K562 (cell line): Measurements from ENCODE around the gene MSRB3. TPM values are rescaled to one million over a fixed set of nuclear protein-coding genes. Genes with fewer than 3 reads are reported as not detected.

Experiments used
- ATAC-seq: fragments of 200-7000 bp; cut with Tn5 transposase; 3 replicates; pipeline ENCODE4 v1.9.1; 2020; ENCODE audit warnings: moderate library complexity
- BruUV-seq: library from RNA; stranded (reverse); fragments of 400-500 nt; replicated peaks from 2 replicates; lab custom pipeline; 2021; lab: Mats Ljungman, UMichigan
- CTCF ChIA-PET: fragments of 300-600 bp; formaldehyde crosslinking; extraction: SDS; loops from one replicate; lab custom pipeline; 2021; ENCODE audit warnings: low intra/inter-chr PET ratio; lab: Yijun Ruan, JAX
- POLR2A ChIA-PET: fragments of 300-600, 350-650 bp; sonication (Branson Sonifier 250); formaldehyde crosslinking; extraction: SDS; loops from one replicate; lab custom pipeline; 2021; ENCODE audit warnings: antibody characterized with exemption, inconsistent platforms; lab: Yijun Ruan, JAX
- DNase-seq, 4 experiments: peaks; one replicate each; pipeline versions ENCODE4 v3.0.0 to v3.0.0-alpha.2; 2011 to 2018; ENCODE audit warnings: low spot score in 3 of 4, mixed read lengths in 3 of 4; ENCODE audit errors: extremely low read depth in 1 of 4
- FAIRE-seq: peaks from 2 replicates; lab custom pipeline; 2011; peaks lifted over from hg19 to GRCh38; lab: Jason Lieb, UNC
- H2AFZ ChIP-seq: 2 replicates; pipeline ENCODE4 v1.6.0; 2011; ENCODE audit warnings: low read depth, low read length, control low read depth, inconsistent platforms
- H3K27ac ChIP-seq: fragments of 200-600 bp; 3 replicates; pipeline ENCODE4 v1.8.0; 2011; ENCODE audit warnings: low read depth, mild to moderate bottlenecking, control low read depth, inconsistent platforms, low read length, moderate library complexity, mixed read lengths; ENCODE audit errors: extremely low read depth
- H3K27me3 ChIP-seq, 2 experiments: fragments of 300-600 bp in 1 of 2; 2 replicates in 1 of 2; 3 replicates in 1 of 2; pipeline versions ENCODE4 v1.6.0 to v1.8.0; 2011; ENCODE audit warnings: inconsistent platforms in 2 of 2, low read length in 2 of 2, mild to moderate bottlenecking in 1 of 2, mixed read lengths in 1 of 2, moderate library complexity in 1 of 2; ENCODE audit not compliant: control insufficient read depth in 2 of 2, insufficient read depth in 2 of 2
- H3K36me3 ChIP-seq: fragments of 300-600 bp; 3 replicates; pipeline ENCODE4 v1.8.0; 2011; ENCODE audit warnings: mild to moderate bottlenecking, low read length, inconsistent platforms; ENCODE audit not compliant: control insufficient read depth, insufficient read depth
- H3K4me1 ChIP-seq, 2 experiments: fragments of 200-600 bp in 1 of 2; replicated peaks in 1 of 2; 2 replicates in 1 of 2; 3 replicates in 1 of 2; pipeline versions ENCODE4 v1.5.1 to v1.8.0; 2011; ENCODE audit warnings: inconsistent platforms in 2 of 2, low read length in 2 of 2, mild to moderate bottlenecking in 1 of 2, mixed read lengths in 1 of 2, moderate library complexity in 1 of 2; ENCODE audit not compliant: control insufficient read depth in 2 of 2, insufficient read depth in 2 of 2
- H3K4me2 ChIP-seq: 2 replicates; pipeline ENCODE4 v1.6.1; 2011; ENCODE audit warnings: low read length, control low read depth, inconsistent platforms, mixed read lengths; ENCODE audit not compliant: insufficient read depth
- H3K4me3 ChIP-seq: fragments of 200-600 bp; sonication (generic), shearing (Covaris generic); 2 replicates; pipeline ENCODE4 v1.5.1; 2016; ENCODE audit warnings: control low read depth, inconsistent platforms
- H3K79me2 ChIP-seq: fragments of 200-600 bp; 3 replicates; pipeline ENCODE4 v1.8.0; 2011; ENCODE audit warnings: low read length, inconsistent platforms; ENCODE audit not compliant: control insufficient read depth, insufficient read depth
- H3K9ac ChIP-seq, 2 experiments: 2 replicates each; pipeline versions ENCODE4 v1.6.0 to v1.6.1; 2011; ENCODE audit warnings: low read depth in 2 of 2, low read length in 2 of 2, control low read depth in 1 of 2, inconsistent platforms in 1 of 2, mild to moderate bottlenecking in 1 of 2, mixed read lengths in 1 of 2; ENCODE audit not compliant: insufficient read depth in 1 of 2
- H3K9me1 ChIP-seq: one replicate; pipeline ENCODE4 v1.6.0; 2011; ENCODE audit warnings: inconsistent platforms, mild to moderate bottlenecking, low read length, moderate library complexity; ENCODE audit not compliant: control insufficient read depth, insufficient read depth
- H3K9me3 ChIP-seq: replicated peaks from 2 replicates; pipeline ENCODE4 v1.5.1; 2011; ENCODE audit warnings: low read depth, low read length, inconsistent platforms; ENCODE audit not compliant: control insufficient read depth, insufficient read depth
- H4K20me1 ChIP-seq: replicated peaks from 2 replicates; pipeline ENCODE4 v1.6.1; 2011; ENCODE audit warnings: low read length, inconsistent platforms, mixed read lengths; ENCODE audit not compliant: control insufficient read depth, insufficient read depth
- CTCF ChIP-seq, 3 experiments: IDR thresholded peaks in 2 of 3; conservative IDR thresholded peaks in 1 of 3; 2 replicates each; pipeline ENCODE4 v1.5.1; 2011 to 2012; ENCODE audit warnings: low read length in 3 of 3, mild to moderate bottlenecking in 3 of 3, control low read depth in 2 of 3, improper control_type of control experiment in 1 of 3, inconsistent platforms in 1 of 3, low read depth in 1 of 3, mixed read lengths in 1 of 3, moderate library complexity in 1 of 3; ENCODE audit not compliant: insufficient read depth in 2 of 3
- GABPA ChIP-seq: fragments of 200-800 bp; sonication (Bioruptor generic); conservative IDR thresholded peaks from 2 replicates; pipeline ENCODE4 v1.6.1; 2016; ENCODE audit warnings: low read depth, missing genetic modification characterization, missing compliant biosample characterization
- HLTF ChIP-seq: fragments of 450-650 bp; IDR thresholded peaks from 2 replicates; pipeline ENCODE4 v1.6.1; 2016
- KLF16 ChIP-seq: IDR thresholded peaks from 2 replicates; pipeline ENCODE4 v1.6.1; 2016; ENCODE audit warnings: antibody characterized with exemption
- NCOA1 ChIP-seq: fragments of 450-650 bp; IDR thresholded peaks from 2 replicates; pipeline ENCODE4 v1.6.1; 2016; ENCODE audit warnings: low read depth
- NCOA2 ChIP-seq, 2 experiments: fragments of 450-650 bp; IDR thresholded peaks; 2 replicates each; pipeline ENCODE4 v1.6.1; 2018; ENCODE audit warnings: mild to moderate bottlenecking in 2 of 2, moderate library complexity in 1 of 2; ENCODE audit not compliant: partially characterized antibody in 2 of 2
- RBM14 ChIP-seq: fragments of 200-400 bp; formaldehyde crosslinking; IDR thresholded peaks from 2 replicates; pipeline ENCODE4 v1.6.1; 2018; ENCODE audit warnings: low read depth, mild to moderate bottlenecking, low read length, moderate library complexity, borderline replicate concordance; ENCODE audit not compliant: insufficient read depth
- RBM17 ChIP-seq: fragments of 200-400 bp; formaldehyde crosslinking; IDR thresholded peaks from 2 replicates; pipeline ENCODE4 v1.6.1; 2017; ENCODE audit warnings: low read depth, mild to moderate bottlenecking, low read length, borderline replicate concordance
- RBM22 ChIP-seq: fragments of 200-400 bp; formaldehyde crosslinking; IDR thresholded peaks from 2 replicates; pipeline ENCODE4 v1.6.1; 2018; ENCODE audit warnings: low read length, low read depth; ENCODE audit not compliant: poor library complexity, severe bottlenecking
- RBM34 ChIP-seq: fragments of 200-400 bp; formaldehyde crosslinking; IDR thresholded peaks from 2 replicates; pipeline ENCODE4 v1.6.1; 2018; ENCODE audit warnings: low read length, borderline replicate concordance; ENCODE audit not compliant: insufficient read depth
- SREBF1 ChIP-seq: fragments of 150-350 bp; IDR thresholded peaks from 2 replicates; pipeline ENCODE4 v1.6.1; 2014; ENCODE audit warnings: antibody characterized with exemption, low read depth, low read length, borderline replicate concordance
- TRIM28 ChIP-seq: fragments of 450-650 bp; IDR thresholded peaks from 2 replicates; pipeline ENCODE4 v1.6.1; 2017
- ZNF143 ChIP-seq: sonication (generic); formaldehyde crosslinking; IDR thresholded peaks from 2 replicates; pipeline ENCODE4 v1.9.0; 2022; ENCODE audit warnings: mild to moderate bottlenecking, missing genetic modification reagents
- ZNF3 ChIP-seq: fragments of 250-450 bp; sonication (Bioruptor Pico); IDR thresholded peaks from 2 replicates; pipeline ENCODE4 v1.5.0; 2021; ENCODE audit warnings: mild to moderate bottlenecking, moderate library complexity
- ZZZ3 ChIP-seq: fragments of 450-650 bp; IDR thresholded peaks from 2 replicates; pipeline ENCODE4 v1.6.1; 2016; ENCODE audit warnings: antibody characterized with exemption, mild to moderate bottlenecking, moderate library complexity
- WGBS: fragments of 100-300 bp; shearing (Covaris generic); methylation state at CpG from one replicate; pipeline ENCODE4 v1.1.6; 2016; ENCODE audit warnings: low coverage, mixed read lengths; ENCODE audit not compliant: insufficient coverage; ENCODE audit errors: missing lambda C conversion rate; 5-methylcytosine and 5-hydroxymethylcytosine counted together
- in situ Hi-C: fragments of 300-500 bp; cut with MboI; formaldehyde crosslinking; loops from 4 replicates; pipeline ENCODE4 v1.15.0; 2018; ENCODE audit warnings: inconsistent platforms, mixed read lengths
- intact Hi-C: fragments of 100-400 bp; cut with micrococcal nuclease; formaldehyde crosslinking; loops from 2 replicates; pipeline ENCODE4 v1.14.2; 2022
- polyA plus RNA-seq, 8 experiments: library from polyadenylated mRNA; depleted of rRNA in 4 of 8; stranded (reverse) in 5 of 8; unstranded in 3 of 8; fragments of >200 nt; fragmentation: Nextera tagmentation in 2 of 8; fragmentation: Illumina TruSeq in 1 of 8; extraction: Ambion mirVana in 2 of 8; extraction: Trizol in 1 of 8; gene quantifications; 2 replicates each; pipeline versions ENCODE4 v1.2.1 to v1.2.3, GENCODE V29; 2011 to 2014; ENCODE audit warnings: inconsistent platforms in 1 of 8, missing spikeins in 1 of 8
- total RNA-seq, 7 experiments: library from RNA; depleted of rRNA in 6 of 7; stranded (reverse); fragments of >200 nt in 6 of 7; fragmentation: Illumina TruSeq in 2 of 7; extraction: Trizol in 2 of 7; gene quantifications; 2 replicates each; pipeline versions ENCODE4 v1.2.1 to v1.2.3, GENCODE V29; 2011 to 2021; ENCODE audit warnings: low replicate concordance in 1 of 7
- TF ChIP-seq, protein P1 (sequence below): fragments of 450-650 bp; formaldehyde crosslinking; IDR thresholded peaks from 2 replicates; pipeline ENCODE4 v1.4.0; 2020; ENCODE audit warnings: mild to moderate bottlenecking, mixed read lengths

Gene MSRB3
- total and polyA plus RNA-seq, 9 of the 15 experiments (the other 6 are each of a cell fraction or from before 2014, with no cell fraction given) = 0.04 TPM; not detected in 8

GRCh38 chr12:65300097-65300496 is 21.6 kb downstream of the MSRB3 start (continued):
- TF ChIP-seq RBM14 = no peak

DNA sequence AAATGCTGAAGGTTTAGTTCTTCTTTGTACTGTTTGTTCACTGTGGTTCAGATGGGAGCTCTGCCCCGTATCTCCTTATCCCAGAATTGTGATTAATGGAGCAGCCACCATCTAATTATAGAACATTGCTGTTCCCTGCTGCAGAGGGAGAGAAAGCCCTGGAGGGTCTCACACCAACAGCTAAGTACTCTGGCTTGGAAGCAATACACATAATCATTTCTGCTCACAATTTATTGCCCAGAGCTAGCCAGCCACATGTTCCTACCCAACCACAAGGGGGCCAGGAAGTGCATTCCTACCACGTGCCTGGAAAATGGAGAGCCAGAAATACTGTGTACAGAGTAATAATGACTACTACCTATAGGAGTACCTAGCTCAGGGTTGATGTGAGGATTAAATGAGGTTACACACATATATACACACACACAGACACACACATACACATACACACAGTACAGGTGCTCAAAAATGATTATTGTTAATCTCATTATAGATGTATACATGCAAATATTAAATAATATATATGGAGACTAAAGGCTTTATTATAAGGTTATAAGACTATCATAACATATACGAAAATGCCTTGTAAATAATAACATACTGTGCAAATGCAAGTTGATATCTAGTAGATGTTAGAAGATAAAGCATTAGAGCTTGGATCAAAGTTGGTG is 22.3 kb downstream of the MSRB3 start:
- no peaks in the 10 kb centered on the region for H4K20me1 ChIP-seq
- no peaks in the 10 kb centered on the region for H3K36me3 ChIP-seq
- H3K4me1 ChIP-seq = no peaks in the 10 kb centered on the region
- no peak overlapping the region for H3K4me3 ChIP-seq
- H3K27me3 ChIP-seq = no peaks in the 10 kb centered on the region
- no peak overlapping the region for H3K27ac ChIP-seq
- in situ Hi-C loops (loop anchor here (10.0 to 25.0 kb wide), 2 partner anchors 784 to 1111 kb away; no protein-coding TSS in a partner anchor), intact Hi-C loops (loop anchor here (10.0 kb wide), 1 partner anchor 684 kb away; no protein-coding TSS in a partner anchor)
- H2AFZ ChIP-seq = 0 out of 2 replicates have a peak overlapping the region, but pooled peaks have one; percentile 17
- FAIRE-seq (peak; percentile 46), DNase-seq (peak; percentile 15 to 41 (median 22)), ATAC-seq (peak; percentile 88)
- H3K9me1 ChIP-seq = no peaks in the 10 kb centered on the region
- no peaks in the 10 kb centered on the region for H3K9me3 ChIP-seq
- ChIA-PET POLR2A (no interaction called here), CTCF (no interaction called here)
- WGBS = 4% methylated on average over 3 of the region's 3 CpGs
- H3K9ac ChIP-seq = no peak overlapping the region
- H3K4me2 ChIP-seq = no peak overlapping the region
- no peaks in the 10 kb centered on the region for H3K79me2 ChIP-seq
- no TSS peak for BruUV-seq
- TF ChIP-seq GABPA (tag) (no peak), HLTF (no peak), SREBF1 (no peak), ZNF143 (no peak), RBM17 (no peak), ZNF3 (CRISPR knock-in tag) (no peak), CTCF (IDR thresholded peaks at IDR 0.05 in 2 of 3, conservative IDR thresholded peaks at IDR 0.05 in 1 of 3; ENCODE audit: insufficient read depth in 2 of 3, low read depth in 1 of 3, low read length in 3 of 3) (peak; percentile 37 to 43 (median 37); a peak in 3 of 6 replicates), KLF16 (no peak), RBM34 (no peak), RBM22 (no peak), NCOA1 (no peak), ZZZ3 (no peak), NCOA2 (IDR thresholded peaks at IDR 0.05; ENCODE audit: partially characterized antibody in 2 of 2) (no peak), TRIM28 (no peak)
- TF ChIP-seq, protein P1, sequence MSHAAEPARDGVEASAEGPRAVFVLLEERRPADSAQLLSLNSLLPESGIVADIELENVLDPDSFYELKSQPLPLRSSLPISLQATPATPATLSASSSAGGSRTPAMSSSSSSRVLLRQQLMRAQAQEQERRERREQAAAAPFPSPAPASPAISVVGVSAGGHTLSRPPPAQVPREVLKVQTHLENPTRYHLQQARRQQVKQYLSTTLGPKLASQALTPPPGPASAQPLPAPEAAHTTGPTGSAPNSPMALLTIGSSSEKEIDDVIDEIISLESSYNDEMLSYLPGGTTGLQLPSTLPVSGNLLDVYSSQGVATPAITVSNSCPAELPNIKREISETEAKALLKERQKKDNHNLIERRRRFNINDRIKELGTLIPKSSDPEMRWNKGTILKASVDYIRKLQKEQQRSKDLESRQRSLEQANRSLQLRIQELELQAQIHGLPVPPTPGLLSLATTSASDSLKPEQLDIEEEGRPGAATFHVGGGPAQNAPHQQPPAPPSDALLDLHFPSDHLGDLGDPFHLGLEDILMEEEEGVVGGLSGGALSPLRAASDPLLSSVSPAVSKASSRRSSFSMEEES = no peak
